HepG2 (cell line): ENCODE results near the gene ZNF391. TPM values are rescaled to one million over a fixed set of nuclear protein-coding genes. Genes with fewer than 3 reads are reported as not detected.

Source experiments
- ATAC-seq: fragments of 200-7000 bp; cut with Tn5 transposase; 3 replicates; pipeline ENCODE4 v1.9.1; 2020; ENCODE audit warnings: mild to moderate bottlenecking, moderate library complexity
- BruUV-seq: library from RNA; stranded (reverse); fragments of 400-500 nt; replicated peaks from 2 replicates; lab custom pipeline; 2021; lab: Mats Ljungman, UMichigan
- CTCF ChIA-PET: fragments of 300-600 bp; formaldehyde crosslinking; extraction: SDS; loops from one replicate; lab custom pipeline; 2021; ENCODE audit warnings: low total read pairs, inconsistent platforms, low intra/inter-chr PET ratio; lab: Yijun Ruan, JAX
- POLR2A ChIA-PET: fragments of 350-600 bp; sonication (Branson Sonifier 250); formaldehyde crosslinking; loops from one replicate; lab custom pipeline; 2020; ENCODE audit warnings: antibody characterized with exemption, inconsistent platforms; lab: Yijun Ruan, JAX
- DNase-seq: peaks from one replicate; pipeline ENCODE4 v3.0.0-alpha.2; 2015; ENCODE audit warnings: low spot score
- FAIRE-seq: peaks from 3 replicates; lab custom pipeline; 2011; peaks lifted over from hg19 to GRCh38; lab: Jason Lieb, UNC
- H2AFZ ChIP-seq: one replicate; pipeline ENCODE4 v1.6.1; 2011; ENCODE audit warnings: low read length, inconsistent platforms
- H3K27ac ChIP-seq: fragments of 300-600 bp; 3 replicates; pipeline ENCODE4 v1.8.0; 2011; ENCODE audit warnings: mixed run types, mild to moderate bottlenecking, mixed read lengths, low read length, inconsistent platforms; ENCODE audit not compliant: insufficient read depth; ENCODE audit errors: extremely low read length
- H3K27me3 ChIP-seq, 2 experiments: fragments of 200-600 bp in 1 of 2; 2 replicates in 1 of 2; 3 replicates in 1 of 2; pipeline versions ENCODE4 v1.6.0 to v1.8.0; 2011; ENCODE audit warnings: low read length in 2 of 2, mild to moderate bottlenecking in 2 of 2, moderate library complexity in 2 of 2, inconsistent platforms in 1 of 2; ENCODE audit not compliant: insufficient read depth in 2 of 2, control insufficient read depth in 1 of 2
- H3K36me3 ChIP-seq, 2 experiments: fragments of 200-600 bp in 1 of 2; replicated peaks in 1 of 2; 2 replicates in 1 of 2; 3 replicates in 1 of 2; pipeline versions ENCODE4 v1.5.1 to v1.8.0; 2011; ENCODE audit warnings: low read length in 2 of 2, inconsistent platforms in 1 of 2; ENCODE audit not compliant: insufficient read depth in 2 of 2, control insufficient read depth in 1 of 2
- H3K4me1 ChIP-seq: 2 replicates; pipeline ENCODE4 v1.5.1; 2012; ENCODE audit warnings: low read length, inconsistent platforms; ENCODE audit not compliant: insufficient read depth
- H3K4me2 ChIP-seq: 2 replicates; pipeline ENCODE4 v1.6.0; 2011; ENCODE audit warnings: low read depth, low read length, inconsistent platforms
- H3K4me3 ChIP-seq, 3 experiments: fragments of 200-600 bp in 1 of 3; sonication (generic), shearing (Covaris generic) in 1 of 3; replicated peaks in 1 of 3; 2 replicates each; pipeline ENCODE4 v1.5.1; 2011 to 2016; ENCODE audit warnings: low read length in 3 of 3, inconsistent platforms in 2 of 3, low read depth in 2 of 3, mild to moderate bottlenecking in 2 of 3, control low read depth in 1 of 3, mixed read lengths in 1 of 3; ENCODE audit not compliant: insufficient read depth in 1 of 3
- H3K79me2 ChIP-seq: one replicate; pipeline ENCODE4 v1.6.1; 2011; ENCODE audit warnings: low read length, inconsistent platforms; ENCODE audit not compliant: insufficient read depth
- H3K9ac ChIP-seq: 2 replicates; pipeline ENCODE4 v1.6.0; 2011; ENCODE audit warnings: mild to moderate bottlenecking, low read depth, low read length, inconsistent platforms; ENCODE audit not compliant: insufficient read depth
- H3K9me3 ChIP-seq: 2 replicates; pipeline ENCODE4 v1.5.1; 2012; ENCODE audit warnings: mild to moderate bottlenecking, low read length
- H4K20me1 ChIP-seq: 2 replicates; pipeline ENCODE4 v1.6.0; 2011; ENCODE audit warnings: inconsistent platforms, mild to moderate bottlenecking, low read length, moderate library complexity; ENCODE audit not compliant: insufficient read depth
- AHR ChIP-seq: IDR thresholded peaks from 2 replicates; pipeline ENCODE4 v1.6.1; 2018; ENCODE audit warnings: missing genetic modification reagents, missing compliant biosample characterization
- ARNT2 ChIP-seq: sonication (generic); formaldehyde crosslinking; IDR thresholded peaks from 2 replicates; pipeline ENCODE4 v1.8.0; 2022; ENCODE audit warnings: mild to moderate bottlenecking, low read depth, missing genetic modification reagents, moderate library complexity
- FOXO4 ChIP-seq: sonication (generic); formaldehyde crosslinking; conservative IDR thresholded peaks from 2 replicates; pipeline ENCODE4 v1.8.1; 2023; ENCODE audit warnings: missing genetic modification reagents
- GFI1 ChIP-seq: sonication (generic); formaldehyde crosslinking; IDR thresholded peaks from 2 replicates; pipeline ENCODE4 v1.5.0; 2020; ENCODE audit warnings: missing genetic modification reagents, mild to moderate bottlenecking, borderline replicate concordance
- HOMEZ ChIP-seq: IDR thresholded peaks from 2 replicates; pipeline ENCODE4 v1.6.1; 2016; ENCODE audit warnings: low read depth
- JUN ChIP-seq: sonication (generic); formaldehyde crosslinking; IDR thresholded peaks from 2 replicates; pipeline ENCODE4 v1.4.0; 2020; ENCODE audit warnings: mild to moderate bottlenecking, missing genetic modification reagents
- KDM5A ChIP-seq: fragments of 200-600 bp; sonication (generic); IDR thresholded peaks from 2 replicates; pipeline ENCODE4 v1.7.0; 2018; ENCODE audit warnings: antibody characterized with exemption, mild to moderate bottlenecking, low read length, borderline replicate concordance
- KLF16 ChIP-seq, 2 experiments: sonication (generic) in 1 of 2; formaldehyde crosslinking in 1 of 2; IDR thresholded peaks; 2 replicates each; pipeline versions ENCODE4 v1.6.1 to v1.8.0; 2016 to 2023; ENCODE audit warnings: missing genetic modification reagents in 2 of 2, missing compliant biosample characterization in 1 of 2
- MLXIP ChIP-seq: sonication (generic); formaldehyde crosslinking; IDR thresholded peaks from 2 replicates; pipeline ENCODE4 v1.9.0; 2021; ENCODE audit warnings: missing genetic modification reagents, borderline replicate concordance
- MXD3 ChIP-seq: IDR thresholded peaks from 2 replicates; pipeline ENCODE4 v1.6.1; 2016; ENCODE audit warnings: mild to moderate bottlenecking, missing biosample characterization, missing genetic modification reagents
- NAIF1 ChIP-seq: sonication (generic); formaldehyde crosslinking; IDR thresholded peaks from 2 replicates; pipeline ENCODE4 v1.5.0; 2020; ENCODE audit warnings: mild to moderate bottlenecking, missing genetic modification reagents, borderline replicate concordance
- PHF8 ChIP-seq: sonication (generic); formaldehyde crosslinking; IDR thresholded peaks from 2 replicates; pipeline ENCODE4 v1.5.0; 2020; ENCODE audit warnings: missing genetic modification reagents
- SETDB1 ChIP-seq: sonication (generic); formaldehyde crosslinking; IDR thresholded peaks from 2 replicates; pipeline ENCODE4 v1.5.1; 2020; ENCODE audit warnings: missing genetic modification reagents, mild to moderate bottlenecking, borderline replicate concordance
- SRSF4 ChIP-seq: fragments of 200-400 bp; formaldehyde crosslinking; IDR thresholded peaks from one replicate; pipeline ENCODE4 v1.6.1; 2018; ENCODE audit warnings: mild to moderate bottlenecking, low read depth, low read length, moderate library complexity; ENCODE audit not compliant: poor library complexity, severe bottlenecking
- UBTF ChIP-seq: sonication (generic); formaldehyde crosslinking; IDR thresholded peaks from 2 replicates; pipeline ENCODE4 v1.4.0; 2020; ENCODE audit warnings: mild to moderate bottlenecking, missing genetic modification reagents
- ZNF343 ChIP-seq: sonication (generic); formaldehyde crosslinking; IDR thresholded peaks from 2 replicates; pipeline ENCODE4 v1.4.0; 2020; ENCODE audit warnings: mild to moderate bottlenecking, missing genetic modification reagents
- ZNF737 ChIP-seq: sonication (generic); formaldehyde crosslinking; IDR thresholded peaks from 2 replicates; pipeline ENCODE4 v1.5.0; 2020; ENCODE audit warnings: missing genetic modification reagents, mild to moderate bottlenecking, borderline replicate concordance
- WGBS: methylation state at CpG from one replicate; pipeline ENCODE4 v1.1.6; 2017; ENCODE audit warnings: low lambda C conversion rate; 5-methylcytosine and 5-hydroxymethylcytosine counted together
- in situ Hi-C: cut with HindIII; loops from 2 replicates; pipeline ENCODE4 v1.10.0; 2017; ENCODE audit warnings: low pct_unique_long_range_greater_than_20kb; ENCODE audit not compliant: extremely low pct_ligation_motif_present
- intact Hi-C: fragments of 100-400 bp; cut with micrococcal nuclease; formaldehyde crosslinking; loops from one replicate; pipeline ENCODE4 v1.10.0; 2022; ENCODE audit not compliant: unreplicated experiment
- polyA plus RNA-seq, 8 experiments: library from polyadenylated mRNA; depleted of rRNA in 3 of 8; stranded (reverse) in 7 of 8; unstranded in 1 of 8; fragments of >200 nt; fragmentation: Illumina TruSeq in 4 of 8; extraction: Trizol in 4 of 8; gene quantifications; 2 replicates each; pipeline versions ENCODE4 v1.2.1 to v1.2.3, GENCODE V29; 2011 to 2016; ENCODE audit warnings: low read depth in 4 of 8, missing spikeins in 1 of 8, mixed read lengths in 1 of 8; ENCODE audit not compliant: insufficient read depth in 1 of 8
- total RNA-seq, 5 experiments: library from RNA; depleted of rRNA; stranded (reverse); fragments of >200 nt; fragmentation: Illumina TruSeq; extraction: Trizol; gene quantifications; 2 replicates each; pipeline ENCODE4 v1.2.3, GENCODE V29; 2016; ENCODE audit warnings: low read depth in 1 of 5

The ZNF391 gene
- total and polyA plus RNA-seq, 2 of the 13 experiments (the other 11 are each of a cell fraction or from before 2014, with no cell fraction given), result 0.78 to 1.7 TPM

GRCh38 chr6:27448456-27448855 lies 59.9 kb downstream of the ZNF391 start:
- in situ Hi-C loops (no loop called here), intact Hi-C loops (no loop called here)
- Histone ChIP-seq H3K4me3 (no peak overlapping the region), H2AFZ (no peak overlapping the region), H3K79me2 (no peaks in the 10 kb centered on the region), H3K4me2 (no peak overlapping the region), H3K9me3 (peaks cover 96% of the 10 kb centered on the region), H3K27ac (no peak overlapping the region), H3K4me1 (no peaks in the 10 kb centered on the region), H4K20me1 (no peaks in the 10 kb centered on the region), H3K27me3 (no peaks in the 10 kb centered on the region), H3K9ac (no peak overlapping the region), H3K36me3 (peaks cover 4 to 24% of the 10 kb centered on the region in 2 experiments)
- no peak for ATAC-seq
- CTCF ChIA-PET, result no interaction called here
- FAIRE-seq, result no peak
- WGBS, result 98% methylated on average over 1 of the region's 1 CpG
- DNase-seq, result no peak
- POLR2A ChIA-PET, result no interaction called here
- BruUV-seq, result no TSS peak
- TF ChIP-seq UBTF (CRISPR knock-in tag) (no peak), ZNF343 (CRISPR knock-in tag) (no peak), PHF8 (CRISPR knock-in tag) (no peak), HOMEZ (no peak), GFI1 (no peak), FOXO4 (CRISPR knock-in tag) (no peak), NAIF1 (no peak), AHR (CRISPR knock-in tag) (no peak), JUN (CRISPR knock-in tag) (no peak), MXD3 (no peak), MLXIP (CRISPR knock-in tag) (no peak), SRSF4 (no peak), ZNF737 (no peak), KDM5A (no peak), ARNT2 (no peak), SETDB1 (no peak), KLF16 (CRISPR knock-in tag; IDR thresholded peaks at IDR 0.05) (no peak)
